GM23338 (cell line): ENCODE results near the gene TTC3.

Experiments used
- CREB1 ChIP-seq: fragments of 250-450 bp; sonication (Bioruptor Pico); IDR thresholded peaks from 2 replicates; pipeline ENCODE4 v1.5.0; 2020; ENCODE audit warnings: low read depth, mild to moderate bottlenecking, moderate library complexity
- EZH2 ChIP-seq: fragments of 200-600 bp; sonication (generic); IDR thresholded peaks from one replicate; pipeline ENCODE4 v1.8.0; 2017; ENCODE audit warnings: antibody characterized with exemption, mild to moderate bottlenecking, low read depth; ENCODE audit not compliant: unreplicated experiment
- EZH2phosphoT487 ChIP-seq: fragments of 200-600 bp; sonication (generic); IDR thresholded peaks from one replicate; pipeline ENCODE4 v1.8.1; 2018; ENCODE audit warnings: antibody characterized with exemption; ENCODE audit not compliant: unreplicated experiment
- JUNB ChIP-seq: IDR thresholded peaks from one replicate; pipeline ENCODE4 v1.6.1; 2016; ENCODE audit warnings: antibody characterized with exemption; ENCODE audit not compliant: unreplicated experiment
- NANOG ChIP-seq: IDR thresholded peaks from 2 replicates; pipeline ENCODE4 v1.6.1; 2016; ENCODE audit warnings: antibody characterized with exemption, borderline replicate concordance
- POLR2AphosphoS5 ChIP-seq: IDR thresholded peaks from 2 replicates; pipeline ENCODE4 v1.6.1; 2016; ENCODE audit warnings: antibody characterized with exemption, low read depth
- ZNF114 ChIP-seq: fragments of 250-450 bp; sonication (Bioruptor Pico); IDR thresholded peaks from 2 replicates; pipeline ENCODE4 v1.5.0; 2020; ENCODE audit warnings: mild to moderate bottlenecking, moderate library complexity
- ZNF331 ChIP-seq: fragments of 250-450 bp; sonication (Bioruptor Pico); IDR thresholded peaks from 2 replicates; pipeline ENCODE4 v1.5.0; 2020; ENCODE audit warnings: low read depth, mild to moderate bottlenecking, moderate library complexity
- TF ChIP-seq, protein P1 (sequence below), 2 experiments: fragments of 200-600 bp in 1 of 2; sonication (generic) in 1 of 2; conservative IDR thresholded peaks; 2 replicates each; pipeline versions ENCODE4 v1.5.1 to v1.6.1; 2016 to 2017; ENCODE audit warnings: antibody characterized with exemption in 2 of 2, low read depth in 2 of 2, mild to moderate bottlenecking in 2 of 2, moderate library complexity in 1 of 2
- TF ChIP-seq, protein P2 (sequence below): IDR thresholded peaks from 2 replicates; pipeline ENCODE4 v1.6.1; 2016; ENCODE audit warnings: antibody characterized with exemption
- TF ChIP-seq, protein P3 (sequence below): IDR thresholded peaks from one replicate; pipeline ENCODE4 v1.6.1; 2018; ENCODE audit warnings: antibody characterized with exemption; ENCODE audit not compliant: unreplicated experiment

GRCh38 chr21:37060296-37060695, 12.8 kb upstream of the TTC3 start:
- TF ChIP-seq, protein P1, sequence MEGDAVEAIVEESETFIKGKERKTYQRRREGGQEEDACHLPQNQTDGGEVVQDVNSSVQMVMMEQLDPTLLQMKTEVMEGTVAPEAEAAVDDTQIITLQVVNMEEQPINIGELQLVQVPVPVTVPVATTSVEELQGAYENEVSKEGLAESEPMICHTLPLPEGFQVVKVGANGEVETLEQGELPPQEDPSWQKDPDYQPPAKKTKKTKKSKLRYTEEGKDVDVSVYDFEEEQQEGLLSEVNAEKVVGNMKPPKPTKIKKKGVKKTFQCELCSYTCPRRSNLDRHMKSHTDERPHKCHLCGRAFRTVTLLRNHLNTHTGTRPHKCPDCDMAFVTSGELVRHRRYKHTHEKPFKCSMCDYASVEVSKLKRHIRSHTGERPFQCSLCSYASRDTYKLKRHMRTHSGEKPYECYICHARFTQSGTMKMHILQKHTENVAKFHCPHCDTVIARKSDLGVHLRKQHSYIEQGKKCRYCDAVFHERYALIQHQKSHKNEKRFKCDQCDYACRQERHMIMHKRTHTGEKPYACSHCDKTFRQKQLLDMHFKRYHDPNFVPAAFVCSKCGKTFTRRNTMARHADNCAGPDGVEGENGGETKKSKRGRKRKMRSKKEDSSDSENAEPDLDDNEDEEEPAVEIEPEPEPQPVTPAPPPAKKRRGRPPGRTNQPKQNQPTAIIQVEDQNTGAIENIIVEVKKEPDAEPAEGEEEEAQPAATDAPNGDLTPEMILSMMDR (conservative IDR thresholded peaks at IDR 0.05; ENCODE audit: low read depth in 2 of 2): no peak
- no peak for TF ChIP-seq JUNB
- TF ChIP-seq EZH2phosphoT487: no peak
- TF ChIP-seq CREB1: no peak
- no peak for TF ChIP-seq EZH2
- no peak for TF ChIP-seq NANOG
- TF ChIP-seq, protein P2, sequence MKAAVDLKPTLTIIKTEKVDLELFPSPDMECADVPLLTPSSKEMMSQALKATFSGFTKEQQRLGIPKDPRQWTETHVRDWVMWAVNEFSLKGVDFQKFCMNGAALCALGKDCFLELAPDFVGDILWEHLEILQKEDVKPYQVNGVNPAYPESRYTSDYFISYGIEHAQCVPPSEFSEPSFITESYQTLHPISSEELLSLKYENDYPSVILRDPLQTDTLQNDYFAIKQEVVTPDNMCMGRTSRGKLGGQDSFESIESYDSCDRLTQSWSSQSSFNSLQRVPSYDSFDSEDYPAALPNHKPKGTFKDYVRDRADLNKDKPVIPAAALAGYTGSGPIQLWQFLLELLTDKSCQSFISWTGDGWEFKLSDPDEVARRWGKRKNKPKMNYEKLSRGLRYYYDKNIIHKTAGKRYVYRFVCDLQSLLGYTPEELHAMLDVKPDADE: no peak
- TF ChIP-seq, protein P3, sequence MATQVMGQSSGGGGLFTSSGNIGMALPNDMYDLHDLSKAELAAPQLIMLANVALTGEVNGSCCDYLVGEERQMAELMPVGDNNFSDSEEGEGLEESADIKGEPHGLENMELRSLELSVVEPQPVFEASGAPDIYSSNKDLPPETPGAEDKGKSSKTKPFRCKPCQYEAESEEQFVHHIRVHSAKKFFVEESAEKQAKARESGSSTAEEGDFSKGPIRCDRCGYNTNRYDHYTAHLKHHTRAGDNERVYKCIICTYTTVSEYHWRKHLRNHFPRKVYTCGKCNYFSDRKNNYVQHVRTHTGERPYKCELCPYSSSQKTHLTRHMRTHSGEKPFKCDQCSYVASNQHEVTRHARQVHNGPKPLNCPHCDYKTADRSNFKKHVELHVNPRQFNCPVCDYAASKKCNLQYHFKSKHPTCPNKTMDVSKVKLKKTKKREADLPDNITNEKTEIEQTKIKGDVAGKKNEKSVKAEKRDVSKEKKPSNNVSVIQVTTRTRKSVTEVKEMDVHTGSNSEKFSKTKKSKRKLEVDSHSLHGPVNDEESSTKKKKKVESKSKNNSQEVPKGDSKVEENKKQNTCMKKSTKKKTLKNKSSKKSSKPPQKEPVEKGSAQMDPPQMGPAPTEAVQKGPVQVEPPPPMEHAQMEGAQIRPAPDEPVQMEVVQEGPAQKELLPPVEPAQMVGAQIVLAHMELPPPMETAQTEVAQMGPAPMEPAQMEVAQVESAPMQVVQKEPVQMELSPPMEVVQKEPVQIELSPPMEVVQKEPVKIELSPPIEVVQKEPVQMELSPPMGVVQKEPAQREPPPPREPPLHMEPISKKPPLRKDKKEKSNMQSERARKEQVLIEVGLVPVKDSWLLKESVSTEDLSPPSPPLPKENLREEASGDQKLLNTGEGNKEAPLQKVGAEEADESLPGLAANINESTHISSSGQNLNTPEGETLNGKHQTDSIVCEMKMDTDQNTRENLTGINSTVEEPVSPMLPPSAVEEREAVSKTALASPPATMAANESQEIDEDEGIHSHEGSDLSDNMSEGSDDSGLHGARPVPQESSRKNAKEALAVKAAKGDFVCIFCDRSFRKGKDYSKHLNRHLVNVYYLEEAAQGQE: no peak
- TF ChIP-seq POLR2AphosphoS5: no peak
- no peak for TF ChIP-seq ZNF114 (CRISPR knock-in tag)
- TF ChIP-seq ZNF331 (CRISPR knock-in tag): no peak
